HCT116 (cell line): ENCODE results near the gene S100G. TPM values are rescaled to one million over a fixed set of nuclear protein-coding genes. Genes with fewer than 3 reads are reported as not detected.
"Not testable (repeated sequence)": the region's sequence is repeated elsewhere in the genome, so short reads cannot be mapped to it uniquely, and the experiment has no call there.

Experiments used
- ATAC-seq: fragments of 200-7000 bp; cut with Tn5 transposase; 2 replicates; pipeline ENCODE4 v1.9.1; 2020; ENCODE audit warnings: mild to moderate bottlenecking, moderate library complexity
- BruUV-seq: library from RNA; stranded (reverse); fragments of 400-500 nt; replicated peaks from 2 replicates; lab custom pipeline; 2021; lab: Mats Ljungman, UMichigan
- CTCF ChIA-PET: fragments of 300-600 bp; sonication (Branson Sonifier 250); formaldehyde crosslinking; loops from one replicate; lab custom pipeline; 2021; ENCODE audit warnings: antibody characterized with exemption; lab: Charles Lee
- POLR2A ChIA-PET: fragments of 300-600, 350-600 bp; sonication (Branson Sonifier 250); formaldehyde crosslinking; loops from one replicate; lab custom pipeline; 2021; ENCODE audit warnings: antibody characterized with exemption; lab: Charles Lee
- RAD21 ChIA-PET, 2 experiments: fragments of 300-600 bp; sonication (Branson Sonifier 250); formaldehyde crosslinking; loops; one replicate each; lab custom pipeline; 2023; ENCODE audit warnings: low total read pairs in 2 of 2; ENCODE audit not compliant: uncharacterized antibody in 2 of 2, unreplicated experiment in 2 of 2, low non-redundant PET in 1 of 2; lab: Charles Lee
- DNase-seq: peaks from one replicate; pipeline ENCODE4 v3.0.0-alpha.2; 2010; ENCODE audit warnings: low read depth, low spot score
- H2AFZ ChIP-seq: fragments of 200-600 bp; shearing (Covaris generic), sonication (generic); 2 replicates; pipeline ENCODE4 v1.6.1; 2017; ENCODE audit warnings: low read depth, mixed run types, mixed read lengths, antibody characterized with exemption, low read length; ENCODE audit not compliant: poor library complexity, severe bottlenecking
- H3K27ac ChIP-seq: 2 replicates; pipeline ENCODE4 v1.5.1; 2012; ENCODE audit warnings: low read depth, low read length
- H3K27me3 ChIP-seq: fragments of 200-600 bp; sonication (generic); 2 replicates; pipeline ENCODE4 v1.6.1; 2016; ENCODE audit warnings: mixed run types, low read length, mixed read lengths; ENCODE audit not compliant: insufficient read depth
- H3K36me3 ChIP-seq, 2 experiments: fragments of 200-500 bp in 1 of 2; fragments of 200-600 bp in 1 of 2; sonication (Bioruptor generic) in 1 of 2; sonication (generic) in 1 of 2; 2 replicates each; pipeline versions ENCODE4 v1.5.1 to v1.6.1; 2014 to 2016; ENCODE audit warnings: low read length in 2 of 2, inconsistent platforms in 1 of 2, mixed read lengths in 1 of 2, mixed run types in 1 of 2; ENCODE audit not compliant: insufficient read depth in 2 of 2, control insufficient read depth in 1 of 2
- H3K4me1 ChIP-seq, 2 experiments: fragments of 200-600 bp in 1 of 2; sonication (generic) in 1 of 2; 2 replicates each; pipeline versions ENCODE4 v1.5.1 to v1.6.1; 2012 to 2017; ENCODE audit warnings: low read length in 2 of 2, inconsistent platforms in 1 of 2, mild to moderate bottlenecking in 1 of 2, mixed read lengths in 1 of 2, mixed run types in 1 of 2, moderate library complexity in 1 of 2; ENCODE audit not compliant: insufficient read depth in 2 of 2, control insufficient read depth in 1 of 2
- H3K4me2 ChIP-seq: fragments of 200-600 bp; sonication (generic); 2 replicates; pipeline ENCODE4 v1.6.1; 2017; ENCODE audit warnings: mixed run types, low read length, mixed read lengths
- H3K4me3 ChIP-seq, 2 experiments: fragments of 200-600 bp in 1 of 2; sonication (generic) in 1 of 2; replicated peaks in 1 of 2; 2 replicates each; pipeline ENCODE4 v1.5.1; 2011 to 2016; ENCODE audit warnings: low read length in 2 of 2, control low read depth in 1 of 2, low read depth in 1 of 2, mild to moderate bottlenecking in 1 of 2, mixed read lengths in 1 of 2, mixed run types in 1 of 2
- H3K79me2 ChIP-seq: fragments of 200-600 bp; sonication (generic); 2 replicates; pipeline ENCODE4 v1.6.1; 2017; ENCODE audit warnings: mild to moderate bottlenecking, mixed run types, low read length, moderate library complexity, mixed read lengths; ENCODE audit not compliant: insufficient read depth
- H3K9ac ChIP-seq: fragments of 200-600 bp; sonication (generic); 2 replicates; pipeline ENCODE4 v1.6.1; 2016; ENCODE audit warnings: low read length, mixed read lengths
- H3K9me2 ChIP-seq: fragments of 200-600 bp; sonication (generic), shearing (Covaris generic); 2 replicates; pipeline ENCODE4 v1.6.1; 2017; ENCODE audit warnings: mixed run types, mild to moderate bottlenecking, moderate library complexity; ENCODE audit not compliant: insufficient read depth
- H3K9me3 ChIP-seq, 2 experiments: fragments of 200-500 bp in 1 of 2; fragments of 200-600 bp in 1 of 2; sonication (Bioruptor generic) in 1 of 2; sonication (generic) in 1 of 2; 2 replicates each; pipeline ENCODE4 v1.6.1; 2014 to 2017; ENCODE audit warnings: low read length in 2 of 2, mixed read lengths in 2 of 2, inconsistent platforms in 1 of 2, low read depth in 1 of 2, mild to moderate bottlenecking in 1 of 2, mixed run types in 1 of 2, moderate library complexity in 1 of 2; ENCODE audit not compliant: control insufficient read depth in 1 of 2, insufficient read depth in 1 of 2
- H4K20me1 ChIP-seq: fragments of 200-600 bp; sonication (generic), shearing (Covaris generic); 2 replicates; pipeline ENCODE4 v1.6.1; 2017; ENCODE audit warnings: mixed run types, mild to moderate bottlenecking, moderate library complexity; ENCODE audit not compliant: insufficient read depth
- ATF3 ChIP-seq: IDR thresholded peaks from 2 replicates; pipeline ENCODE4 v1.6.1; 2012
- CBX3 ChIP-seq: IDR thresholded peaks from 2 replicates; pipeline ENCODE4 v1.6.1; 2012; ENCODE audit warnings: low read depth
- CEBPB ChIP-seq: IDR thresholded peaks from 2 replicates; pipeline ENCODE4 v1.6.1; 2012; ENCODE audit warnings: low read depth
- CTCF ChIP-seq, 3 experiments: fragments of 200-600 bp in 1 of 3; sonication (generic) in 1 of 3; IDR thresholded peaks in 2 of 3; conservative IDR thresholded peaks in 1 of 3; 2 replicates each; pipeline ENCODE4 v1.5.1; 2012 to 2017; ENCODE audit warnings: low read depth in 2 of 3, low read length in 2 of 3, antibody characterized with exemption in 1 of 3, borderline replicate concordance in 1 of 3, control low read depth in 1 of 3, mild to moderate bottlenecking in 1 of 3, mixed read lengths in 1 of 3, mixed run types in 1 of 3, moderate library complexity in 1 of 3; ENCODE audit not compliant: insufficient read depth in 1 of 3
- EZH2phosphoT487 ChIP-seq: fragments of 200-600 bp; IDR thresholded peaks from 2 replicates; pipeline ENCODE4 v1.6.1; 2018; ENCODE audit warnings: antibody characterized with exemption, borderline replicate concordance
- JUND ChIP-seq: IDR thresholded peaks from 2 replicates; pipeline ENCODE4 v1.6.1; 2012
- MAX ChIP-seq: IDR thresholded peaks from 2 replicates; pipeline ENCODE4 v1.6.1; 2012
- POLR2A ChIP-seq: IDR thresholded peaks from 2 replicates; pipeline ENCODE4 v1.7.0; 2011; ENCODE audit warnings: borderline replicate concordance; ENCODE audit not compliant: insufficient read depth, insufficient read length; ENCODE audit errors: extremely low read depth
- RAD21 ChIP-seq: IDR thresholded peaks from 2 replicates; pipeline ENCODE4 v1.6.1; 2012; ENCODE audit warnings: low read depth, mild to moderate bottlenecking
- SP1 ChIP-seq: IDR thresholded peaks from 2 replicates; pipeline ENCODE4 v1.6.1; 2012; ENCODE audit warnings: low read depth
- ZNF274 ChIP-seq: fragments of 200-500 bp; sonication (Bioruptor generic); IDR thresholded peaks from 2 replicates; pipeline ENCODE4 v1.6.1; 2014; ENCODE audit warnings: mild to moderate bottlenecking, low read depth, low read length, inconsistent platforms
- intact Hi-C: fragments of 100-400 bp; cut with micrococcal nuclease; formaldehyde crosslinking; loops from 2 replicates; pipeline ENCODE4 v1.10.0; 2022
- total RNA-seq: library from RNA; stranded (reverse); gene quantifications from one replicate; pipeline ENCODE4 v1.2.1, GENCODE V29; 2021; ENCODE audit not compliant: unreplicated experiment

Gene S100G
- total RNA-seq, 1 experiment from 2014 or later, result not detected

- H3K9ac ChIP-seq, result no peak overlapping the region
- DNase-seq (no peak), ATAC-seq (no peak)
- no peaks in the 10 kb centered on the region; a peak in 1 of 4 replicates for H3K36me3 ChIP-seq
- no peaks in the 10 kb centered on the region for H3K79me2 ChIP-seq
- H3K4me3 ChIP-seq, result no peak overlapping the region
- H3K27me3 ChIP-seq, result no peaks in the 10 kb centered on the region
- no peak overlapping the region for H3K4me2 ChIP-seq
- TF ChIP-seq EZH2phosphoT487 (no peak), ZNF274 (no peak), ATF3 (no peak)
- H3K9me2 ChIP-seq, result no peaks in the 10 kb centered on the region
- H4K20me1 ChIP-seq, result no peaks in the 10 kb centered on the region
- no peak overlapping the region for H3K27ac ChIP-seq
- intact Hi-C loops, result no loop called here
- no peaks in the 10 kb centered on the region for H3K9me3 ChIP-seq
- no TSS peak for BruUV-seq
- POLR2A ChIA-PET, result no interaction called here
- H3K4me1 ChIP-seq, result no peaks in the 10 kb centered on the region
- CTCF ChIA-PET, result no interaction called here
- no peak overlapping the region for H2AFZ ChIP-seq
- RAD21 ChIA-PET, result no interaction called here
Observed at GRCh38 chrX:16618422-16618821, 31.5 kb upstream of the S100G start.

- no peak for DNase-seq
- H3K27ac ChIP-seq, result no peak overlapping the region
- no peaks in the 10 kb centered on the region for H3K79me2 ChIP-seq
- H4K20me1 ChIP-seq, result no peaks in the 10 kb centered on the region
- CTCF ChIA-PET, result no interaction called here
- no peaks in the 10 kb centered on the region for H3K27me3 ChIP-seq
- no peak for TF ChIP-seq CEBPB
- TF ChIP-seq JUND, result no peak
- TF ChIP-seq SP1, result no peak
- TF ChIP-seq MAX, result no peak
- no peak for TF ChIP-seq RAD21
- TF ChIP-seq POLR2A, result no peak
- TF ChIP-seq CTCF (IDR thresholded peaks at IDR 0.05 in 2 of 3, conservative IDR thresholded peaks at IDR 0.05 in 1 of 3; ENCODE audit: borderline replicate concordance in 1 of 3, insufficient read depth in 1 of 3, low read depth in 2 of 3, low read length in 2 of 3), result no peak
- TF ChIP-seq CBX3, result no peak
- no peaks in the 10 kb centered on the region for H3K9me3 ChIP-seq
- H3K36me3 ChIP-seq, result no peaks in the 10 kb centered on the region; a peak in 1 of 4 replicates
- H3K4me1 ChIP-seq, result no peaks in the 10 kb centered on the region
- H3K9ac ChIP-seq, result no peak overlapping the region
- no peaks in the 10 kb centered on the region for H3K9me2 ChIP-seq
- intact Hi-C loops, result no loop called here
- H2AFZ ChIP-seq, result no peak overlapping the region
- ATAC-seq, result no peak
- RAD21 ChIA-PET, result no interaction called here
- POLR2A ChIA-PET, result no interaction called here
- no peak overlapping the region for H3K4me3 ChIP-seq
- no TSS peak for BruUV-seq
- no peak overlapping the region for H3K4me2 ChIP-seq
Observed at GRCh38 chrX:16619024-16619423, 30.9 kb upstream of the S100G start.

GRCh38 chrX:16628511-16628910, 21.4 kb upstream of the S100G start:
- CTCF ChIA-PET, POLR2A ChIA-PET, H2AFZ ChIP-seq, H3K36me3 ChIP-seq, H3K4me2 ChIP-seq, H4K20me1 ChIP-seq, H3K27me3 ChIP-seq, H3K9me3 ChIP-seq, H3K9me2 ChIP-seq, H3K79me2 ChIP-seq, DNase-seq, RAD21 ChIA-PET, ATAC-seq, H3K4me3 ChIP-seq, BruUV-seq, H3K27ac ChIP-seq, H3K9ac ChIP-seq, intact Hi-C loops, H3K4me1 ChIP-seq: not testable (repeated sequence)
